H1 (cell line): ENCODE data around the gene PET117. TPM values are rescaled to one million over a fixed set of nuclear protein-coding genes. Genes with fewer than 3 reads are reported as not detected.

ENCODE experiments used
- CTCF ChIA-PET: fragments of 300-600 bp; sonication (Branson Sonifier 250); formaldehyde crosslinking; loops from one replicate; lab custom pipeline; 2021; ENCODE audit not compliant: partially characterized antibody; lab: Charles Lee
- POLR2A ChIA-PET: fragments of 300-600 bp; sonication (Branson Sonifier 250); formaldehyde crosslinking; loops from one replicate; lab custom pipeline; 2021; ENCODE audit warnings: inconsistent platforms; ENCODE audit not compliant: partially characterized antibody; lab: Charles Lee
- DNase-seq, 2 experiments: peaks; one replicate each; pipeline versions ENCODE4 v3.0.0 to v3.0.0-alpha.2; 2010 to 2022; ENCODE audit warnings: low spot score in 2 of 2, low read depth in 1 of 2, mixed read lengths in 1 of 2
- FAIRE-seq: peaks from 2 replicates; lab custom pipeline; 2011; peaks lifted over from hg19 to GRCh38; lab: Jason Lieb, UNC
- H2AFZ ChIP-seq: 2 replicates; pipeline ENCODE4 v1.8.1; 2012; ENCODE audit warnings: low read length, inconsistent platforms
- H2AK5ac ChIP-seq: 2 replicates; pipeline ENCODE4 v1.6.1; 2013; ENCODE audit warnings: low read depth, low read length
- H2BK120ac ChIP-seq: replicated peaks from 2 replicates; pipeline ENCODE3; 2013; ENCODE audit warnings: low read depth, low read length, inconsistent platforms
- H2BK12ac ChIP-seq: 2 replicates; pipeline ENCODE4 v1.6.1; 2013; ENCODE audit warnings: low read depth, low read length
- H2BK15ac ChIP-seq: 2 replicates; pipeline ENCODE4 v1.6.1; 2013; ENCODE audit warnings: low read length
- H2BK20ac ChIP-seq: 2 replicates; pipeline ENCODE4 v1.6.1; 2013; ENCODE audit warnings: low read length
- H2BK5ac ChIP-seq: 2 replicates; pipeline ENCODE4 v1.6.1; 2013; ENCODE audit warnings: low read depth, low read length
- H3K14ac ChIP-seq: 2 replicates; pipeline ENCODE4 v1.6.1; 2013; ENCODE audit warnings: inconsistent platforms; ENCODE audit not compliant: insufficient read length
- H3K18ac ChIP-seq: 2 replicates; pipeline ENCODE4 v1.6.1; 2013; ENCODE audit warnings: low read length; ENCODE audit errors: extremely low read depth
- H3K23ac ChIP-seq: 2 replicates; pipeline ENCODE4 v1.6.1; 2013; ENCODE audit warnings: inconsistent platforms; ENCODE audit not compliant: insufficient read length
- H3K23me2 ChIP-seq: 2 replicates; pipeline ENCODE4 v1.6.1; 2013; ENCODE audit warnings: low read depth, low read length
- H3K27ac ChIP-seq: 2 replicates; pipeline ENCODE4 v1.6.1; 2011; ENCODE audit warnings: low read depth, low read length, inconsistent platforms
- H3K27me3 ChIP-seq, 4 experiments: replicated peaks in 1 of 4; 1 replicate in 1 of 4; 2 replicates in 3 of 4; pipeline versions ENCODE4 v1.6.1 to v1.8.1; 2011 to 2013; ENCODE audit warnings: low read length in 3 of 4, mild to moderate bottlenecking in 3 of 4, inconsistent platforms in 2 of 4, mixed read lengths in 2 of 4, moderate library complexity in 1 of 4; ENCODE audit not compliant: control insufficient read depth in 3 of 4, insufficient read depth in 3 of 4; ENCODE audit errors: extremely low read depth in 1 of 4
- H3K36me3 ChIP-seq, 4 experiments: 2 replicates each; pipeline versions ENCODE4 v1.6.1 to v1.8.1; 2011 to 2013; ENCODE audit warnings: mild to moderate bottlenecking in 4 of 4, low read length in 3 of 4, moderate library complexity in 2 of 4, control low read depth in 1 of 4, inconsistent platforms in 1 of 4; ENCODE audit not compliant: insufficient read depth in 4 of 4, control insufficient read depth in 2 of 4
- H3K4ac ChIP-seq: replicated peaks from 2 replicates; pipeline ENCODE3; 2013; ENCODE audit warnings: low read length, low read depth, mixed read lengths, inconsistent platforms; ENCODE audit not compliant: insufficient read length
- H3K4me1 ChIP-seq, 4 experiments: replicated peaks in 1 of 4; 1 replicate in 1 of 4; 2 replicates in 3 of 4; pipeline versions ENCODE4 v1.6.1 to v1.8.1; 2011 to 2013; ENCODE audit warnings: low read length in 3 of 4, inconsistent platforms in 2 of 4, mixed read lengths in 1 of 4; ENCODE audit not compliant: insufficient read depth in 4 of 4, control insufficient read depth in 3 of 4
- H3K4me2 ChIP-seq, 2 experiments: 2 replicates each; pipeline versions ENCODE4 v1.6.1 to v1.8.1; 2011 to 2013; ENCODE audit warnings: low read depth in 2 of 2, low read length in 2 of 2, control low read depth in 1 of 2, inconsistent platforms in 1 of 2, mild to moderate bottlenecking in 1 of 2; ENCODE audit not compliant: insufficient read depth in 1 of 2
- H3K4me3 ChIP-seq, 4 experiments: fragments of 200-600, 300-600 bp in 1 of 4; sonication (generic), shearing (Covaris generic), sonication (Bioruptor Twin) in 1 of 4; 2 replicates each; pipeline versions ENCODE4 v1.5.1 to v1.8.1; 2011 to 2016; ENCODE audit warnings: low read length in 4 of 4, low read depth in 3 of 4, control low read depth in 2 of 4, inconsistent platforms in 2 of 4, mild to moderate bottlenecking in 2 of 4, mixed read lengths in 1 of 4, moderate library complexity in 1 of 4; ENCODE audit not compliant: insufficient read depth in 2 of 4; ENCODE audit errors: extremely low read depth in 1 of 4
- H3K56ac ChIP-seq: replicated peaks from 2 replicates; pipeline ENCODE3; 2013; ENCODE audit warnings: low read depth, mild to moderate bottlenecking, mixed read lengths, low read length, inconsistent platforms; ENCODE audit not compliant: insufficient read length
- H3K79me1 ChIP-seq: 2 replicates; pipeline ENCODE4 v1.6.1; 2013; ENCODE audit warnings: low read depth, low read length, control low read depth
- H3K79me2 ChIP-seq, 2 experiments: 2 replicates each; pipeline versions ENCODE4 v1.6.1 to v1.8.1; 2012 to 2013; ENCODE audit warnings: low read length in 2 of 2, mild to moderate bottlenecking in 2 of 2, inconsistent platforms in 1 of 2; ENCODE audit not compliant: insufficient read depth in 2 of 2, control insufficient read depth in 1 of 2
- H3K9ac ChIP-seq, 4 experiments: replicated peaks in 1 of 4; 1 replicate in 1 of 4; 2 replicates in 3 of 4; pipeline versions ENCODE4 v1.6.1 to v1.8.1; 2011 to 2013; ENCODE audit warnings: low read depth in 3 of 4, low read length in 3 of 4, control low read depth in 2 of 4, mild to moderate bottlenecking in 2 of 4, moderate library complexity in 2 of 4, inconsistent platforms in 1 of 4; ENCODE audit errors: extremely low read depth in 1 of 4
- H3K9me3 ChIP-seq, 2 experiments: 2 replicates each; pipeline versions ENCODE4 v1.6.1 to v1.8.1; 2012 to 2013; ENCODE audit warnings: mild to moderate bottlenecking in 2 of 2, moderate library complexity in 2 of 2, control low read depth in 1 of 2, inconsistent platforms in 1 of 2, low read depth in 1 of 2, low read length in 1 of 2, mixed read lengths in 1 of 2; ENCODE audit not compliant: insufficient read depth in 2 of 2
- H4K20me1 ChIP-seq, 2 experiments: replicated peaks in 1 of 2; 2 replicates each; pipeline versions ENCODE3 to v1.8.1; 2011 to 2013; ENCODE audit warnings: inconsistent platforms in 2 of 2, low read length in 2 of 2, mild to moderate bottlenecking in 1 of 2; ENCODE audit not compliant: insufficient read depth in 2 of 2, control insufficient read depth in 1 of 2
- H4K5ac ChIP-seq: 2 replicates; pipeline ENCODE4 v1.6.1; 2013; ENCODE audit warnings: low read length, low read depth, mixed read lengths, inconsistent platforms; ENCODE audit not compliant: insufficient read length
- H4K8ac ChIP-seq: 2 replicates; pipeline ENCODE4 v1.8.0; 2013; ENCODE audit warnings: mild to moderate bottlenecking, moderate library complexity, low read length, inconsistent platforms; ENCODE audit not compliant: insufficient read depth; ENCODE audit errors: extremely low read depth
- H4K91ac ChIP-seq: replicated peaks from 2 replicates; pipeline ENCODE3; 2013; ENCODE audit warnings: low read length, mixed read lengths, inconsistent platforms; ENCODE audit not compliant: insufficient read length
- ASH2L ChIP-seq: fragments of 200-600, 300-600 bp; sonication (generic); IDR thresholded peaks from one replicate; pipeline ENCODE4 v1.7.1; 2017; ENCODE audit warnings: low read length
- ATF2 ChIP-seq: IDR thresholded peaks from 2 replicates; pipeline ENCODE4 v1.6.1; 2012; ENCODE audit warnings: low read length, inconsistent platforms
- BRCA1 ChIP-seq: IDR thresholded peaks from 2 replicates; pipeline ENCODE4 v1.6.1; 2012; ENCODE audit warnings: low read depth, low read length, improper control_type of control experiment
- CTBP2 ChIP-seq: IDR thresholded peaks from 2 replicates; pipeline ENCODE4 v1.7.0; 2011; ENCODE audit warnings: borderline replicate concordance, mild to moderate bottlenecking, moderate library complexity, mixed read lengths, low read length; ENCODE audit not compliant: insufficient read depth, insufficient read length
- CTCF ChIP-seq, 3 experiments: IDR thresholded peaks; 1 replicate in 2 of 3; 2 replicates in 1 of 3; pipeline versions ENCODE4 v1.5.1 to v1.6.1; 2011; ENCODE audit warnings: low read length in 3 of 3, mild to moderate bottlenecking in 3 of 3, inconsistent platforms in 2 of 3, low read depth in 1 of 3, moderate library complexity in 1 of 3; ENCODE audit not compliant: insufficient read depth in 1 of 3; ENCODE audit errors: control extremely low read depth in 1 of 3
- JUN ChIP-seq: IDR thresholded peaks from 2 replicates; pipeline ENCODE4 v1.6.1; 2011; ENCODE audit warnings: low read depth, mild to moderate bottlenecking, improper control_type of control experiment, low read length
- SIN3A ChIP-seq, 2 experiments: IDR thresholded peaks in 1 of 2; conservative IDR thresholded peaks in 1 of 2; 2 replicates each; pipeline ENCODE4 v1.6.1; 2011 to 2012; ENCODE audit warnings: low read length in 2 of 2, improper control_type of control experiment in 1 of 2, low read depth in 1 of 2, mild to moderate bottlenecking in 1 of 2
- TEAD4 ChIP-seq: IDR thresholded peaks from 2 replicates; pipeline ENCODE4 v1.6.1; 2012; ENCODE audit warnings: low read depth, low read length, inconsistent platforms, mixed read lengths
- ZNF274 ChIP-seq: IDR thresholded peaks from 2 replicates; pipeline ENCODE4 v1.7.0; 2012; ENCODE audit warnings: low read length, borderline replicate concordance; ENCODE audit errors: extremely low read depth
- WGBS, 2 experiments: shearing (Covaris generic) in 1 of 2; methylation state at CpG; one replicate each; pipeline versions ENCODE4 v1.1.6 to v1.1.7; 2013 to 2015; ENCODE audit warnings: low lambda C conversion rate in 2 of 2, mixed read lengths in 2 of 2, inconsistent platforms in 1 of 2, low coverage in 1 of 2, missing lambda C conversion rate in 1 of 2; ENCODE audit not compliant: insufficient replicate concordance in 2 of 2, insufficient coverage in 1 of 2, insufficient read length in 1 of 2; ENCODE audit errors: extremely low coverage in 1 of 2, missing lambda C conversion rate in 1 of 2; 5-methylcytosine and 5-hydroxymethylcytosine counted together
- polyA plus RNA-seq, 7 experiments: library from polyadenylated mRNA; depleted of rRNA in 3 of 7; stranded (reverse) in 5 of 7; unstranded in 2 of 7; fragments of >200 nt in 5 of 7; fragments of 200-250 nt in 2 of 7; gene quantifications; 1 replicate in 5 of 7; 2 replicates in 1 of 7; 4 replicates in 1 of 7; pipeline versions ENCODE4 v1.2.1 to v1.2.3, GENCODE V29; 2011 to 2013; ENCODE audit warnings: missing spikeins in 2 of 7, mixed read lengths in 2 of 7
- total RNA-seq: library from RNA; stranded (reverse); fragmentation: NEBNext Ultra II Directional; extraction: Animal tissue kit (Norgen Biotek cat#: 25700); gene quantifications from 2 replicates; pipeline ENCODE4 v1.2.1, GENCODE V29; 2021

PET117 gene
- total and polyA plus RNA-seq, 2 of the 8 experiments (the other 6 are each of a cell fraction or from before 2014, with no cell fraction given) = 9.1 to 23.8 TPM

- WGBS, 2 experiments = 93% methylated on average over 5 of the region's 5 CpGs; no CpG with 5 or more reads in 1 of the 2 experiments
- H3K18ac ChIP-seq = no peak overlapping the region
- no peak for FAIRE-seq
- H3K36me3 ChIP-seq = peaks cover 8 to 51% (median 32%) of the 10 kb centered on the region in 4 experiments; a peak in 7 of 8 replicates
- no peak overlapping the region for H2BK12ac ChIP-seq
- H2AK5ac ChIP-seq = no peak overlapping the region
- H4K5ac ChIP-seq = no peak overlapping the region
- peaks cover 2 to 3% of the 10 kb centered on the region in 2 experiments for H4K20me1 ChIP-seq
- POLR2A ChIA-PET = no interaction called here
- no peak overlapping the region for H2AFZ ChIP-seq
- no peaks in the 10 kb centered on the region for H3K79me1 ChIP-seq
- CTCF ChIA-PET = interaction anchor here (0.5 to 0.7 kb wide), 2 partner anchors 11 to 91 kb away, joined by 3 read pairs; no protein-coding TSS in a partner anchor
- no peaks in the 10 kb centered on the region for H3K4me1 ChIP-seq
- no peaks in the 10 kb centered on the region for H3K27me3 ChIP-seq
- H2BK5ac ChIP-seq = no peak overlapping the region
- H2BK120ac ChIP-seq = no peak overlapping the region
- no peak overlapping the region for H2BK20ac ChIP-seq
- H3K79me2 ChIP-seq = no peaks in the 10 kb centered on the region
- no peak overlapping the region for H3K4me3 ChIP-seq
- no peak for DNase-seq
- H3K9me3 ChIP-seq = no peaks in the 10 kb centered on the region
- no peak overlapping the region for H3K4ac ChIP-seq
- no peak overlapping the region for H3K27ac ChIP-seq
- H4K91ac ChIP-seq = no peak overlapping the region
- no peak overlapping the region for H4K8ac ChIP-seq
- no peak overlapping the region for H3K4me2 ChIP-seq
- no peak overlapping the region for H2BK15ac ChIP-seq
- no peak overlapping the region for H3K14ac ChIP-seq
- H3K23me2 ChIP-seq = no peaks in the 10 kb centered on the region
- H3K23ac ChIP-seq = no peak overlapping the region
- no peak overlapping the region for H3K9ac ChIP-seq
- no peak overlapping the region for H3K56ac ChIP-seq
- TF ChIP-seq SIN3A (conservative IDR thresholded peaks at IDR 0.05 in 1 of 2, IDR thresholded peaks at IDR 0.05 in 1 of 2; ENCODE audit: low read depth in 1 of 2, low read length in 2 of 2) (no peak), CTCF (IDR thresholded peaks at IDR 0.05; ENCODE audit: control extremely low read depth in 1 of 3, insufficient read depth in 1 of 3, low read depth in 1 of 3, low read length in 3 of 3) (no peak), ATF2 (no peak), ASH2L (no peak), BRCA1 (no peak), JUN (no peak), CTBP2 (no peak), TEAD4 (no peak), ZNF274 (no peak)
Observed at GRCh38 chr20:18187020-18187419, 49.4 kb downstream of the PET117 start.
